GM12892 (cell line): ENCODE results near the gene SPACA7.

Experiments
- DNase-seq: peaks from one replicate; pipeline ENCODE4 v3.0.0; 2011; ENCODE audit not compliant: insufficient read length
- FAIRE-seq: peaks from 2 replicates; lab custom pipeline; 2011; peaks lifted over from hg19 to GRCh38; lab: Jason Lieb, UNC
- POLR2A ChIP-seq: IDR thresholded peaks from 2 replicates; pipeline ENCODE4 v1.6.1; 2011; ENCODE audit warnings: low read depth, low read length, control low read depth
- POLR2AphosphoS5 ChIP-seq: IDR thresholded peaks from 2 replicates; pipeline ENCODE4 v1.6.1; 2011; ENCODE audit warnings: low read depth, low read length, control low read depth
- TAF1 ChIP-seq: IDR thresholded peaks from 2 replicates; pipeline ENCODE4 v1.6.1; 2011; ENCODE audit warnings: low read depth, mild to moderate bottlenecking, control low read depth, low read length, borderline replicate concordance

The SPACA7 gene

GRCh38 chr13:112351825-112352224, 24.3 kb upstream of the SPACA7 start:
- DNase-seq = no peak
- no peak for FAIRE-seq
- TF ChIP-seq POLR2A (no peak), POLR2AphosphoS5 (no peak), TAF1 (no peak)

DNA sequence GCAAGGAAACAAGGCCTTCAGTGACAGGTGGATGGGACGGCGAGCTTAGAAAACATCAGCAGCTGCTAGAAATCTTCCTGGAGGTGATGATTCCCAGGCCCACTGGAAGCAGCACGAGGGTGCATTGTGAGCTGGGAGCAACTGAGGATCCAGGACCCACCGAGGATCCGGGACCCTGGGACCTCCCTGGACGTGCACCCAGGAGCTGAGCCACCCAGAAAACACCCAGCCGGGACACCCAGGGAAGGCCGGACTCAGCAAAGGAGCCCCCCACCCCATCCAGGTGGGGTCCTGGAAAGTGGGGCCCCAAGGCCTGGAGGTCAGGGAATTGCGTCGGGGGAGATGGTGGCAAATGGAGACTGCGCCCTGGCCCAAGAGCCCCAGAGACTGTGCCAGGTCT, 22.3 kb upstream of the SPACA7 start:
- DNase-seq (no peak), FAIRE-seq (no peak)
- TF ChIP-seq POLR2AphosphoS5 (no peak), POLR2A (no peak)

GRCh38 chr13:112354330-112355273, 21.6 kb upstream of the SPACA7 start:
- DNase-seq (no peak), FAIRE-seq (no peak)
- no peak for TF ChIP-seq TAF1
- no peak for TF ChIP-seq POLR2A
- TF ChIP-seq POLR2AphosphoS5 = no peak

GRCh38 chr13:112355274-112355838, 20.8 kb upstream of the SPACA7 start:
- no peak for FAIRE-seq
- TF ChIP-seq TAF1 (no peak), POLR2A (no peak), POLR2AphosphoS5 (no peak)
- no peak for DNase-seq

DNA sequence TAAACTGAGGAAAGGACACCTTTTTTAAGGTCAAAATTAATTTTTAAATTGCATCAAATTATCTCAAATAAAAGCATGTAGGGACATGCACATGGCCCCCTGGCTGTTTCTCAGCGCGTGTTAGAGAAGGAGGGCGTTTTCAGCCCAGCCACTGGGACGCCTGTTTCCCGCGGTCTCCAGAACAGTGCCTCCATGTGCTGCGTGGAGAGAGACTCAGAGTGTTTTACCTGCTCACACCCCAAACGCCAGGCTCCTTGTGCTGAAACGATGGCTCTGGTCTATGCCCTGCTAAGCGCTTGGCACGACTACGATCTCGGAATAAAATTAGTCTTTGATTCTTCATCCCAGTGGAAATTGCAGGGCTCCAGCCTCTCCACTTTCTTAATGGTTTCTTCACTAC, 20.0 kb upstream of the SPACA7 start:
- TF ChIP-seq POLR2A = no peak
- TF ChIP-seq POLR2AphosphoS5 = no peak
- TF ChIP-seq TAF1 = no peak
- no peak for DNase-seq
- no peak for FAIRE-seq

DNA sequence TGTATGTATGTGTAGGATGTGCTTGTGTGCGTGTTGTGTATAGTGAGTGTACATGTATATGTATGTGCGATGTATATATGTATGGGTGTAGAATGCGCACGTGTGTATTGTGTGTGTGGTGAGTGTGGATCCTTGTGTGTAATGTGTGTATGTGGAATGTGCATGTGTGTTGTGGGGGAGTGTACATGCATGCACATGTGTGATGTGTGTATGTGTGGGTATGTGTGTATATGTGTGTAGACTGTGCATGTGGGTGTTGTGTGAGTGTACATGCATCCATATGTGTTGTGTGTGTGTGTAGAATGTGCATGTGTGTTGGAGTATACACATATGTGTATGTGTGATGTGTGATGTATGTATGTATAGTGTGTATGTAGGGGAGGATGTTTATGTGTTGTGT, 18.0 kb upstream of the SPACA7 start:
- TF ChIP-seq TAF1 (no peak), POLR2A (no peak)
- FAIRE-seq = no peak
- no peak for DNase-seq

GRCh38 chr13:112362021-112362420, 14.1 kb upstream of the SPACA7 start:
- no peak for TF ChIP-seq TAF1
- no peak for TF ChIP-seq POLR2AphosphoS5
- TF ChIP-seq POLR2A = no peak
- FAIRE-seq (no peak), DNase-seq (no peak)

DNA sequence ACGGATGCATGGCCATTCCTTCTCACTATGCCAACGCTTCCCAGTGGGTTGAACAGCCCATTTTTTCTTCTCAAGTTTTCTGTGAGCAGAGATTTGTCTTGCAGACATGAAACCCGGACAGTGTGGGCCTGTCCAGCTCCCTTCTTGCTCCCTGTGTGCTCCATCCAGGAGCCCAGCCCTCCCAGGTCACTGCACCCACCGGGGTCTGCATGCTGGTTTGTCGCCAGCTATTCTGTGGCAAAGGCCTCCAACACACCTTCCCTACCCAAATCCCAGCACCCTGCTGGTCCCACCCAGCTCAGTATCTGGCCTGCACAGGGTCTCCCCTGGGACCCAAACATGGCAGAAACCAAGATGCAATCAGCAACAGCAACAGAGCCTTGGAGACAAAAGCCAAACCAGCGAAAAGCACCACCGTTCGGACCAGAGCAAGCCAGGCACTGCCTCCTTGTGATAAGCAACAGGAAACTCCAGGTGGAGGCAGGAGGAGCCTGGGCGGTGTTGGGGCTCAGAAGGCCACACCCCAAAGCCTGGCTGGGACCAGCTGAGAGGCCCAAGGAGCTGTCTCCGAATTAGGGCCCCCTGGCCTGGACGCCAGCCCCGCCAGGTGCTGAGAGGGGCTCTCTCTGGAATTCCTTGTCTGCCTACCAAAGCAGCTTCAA, 12.2 kb upstream of the SPACA7 start:
- no peak for DNase-seq
- TF ChIP-seq TAF1 (no peak), POLR2AphosphoS5 (no peak), POLR2A (no peak)
- no peak for FAIRE-seq

- TF ChIP-seq POLR2A (no peak), POLR2AphosphoS5 (no peak), TAF1 (no peak)
- no peak for DNase-seq
- no peak for FAIRE-seq
Observed at GRCh38 chr13:112366907-112367646, 9.1 kb upstream of the SPACA7 start.

DNA sequence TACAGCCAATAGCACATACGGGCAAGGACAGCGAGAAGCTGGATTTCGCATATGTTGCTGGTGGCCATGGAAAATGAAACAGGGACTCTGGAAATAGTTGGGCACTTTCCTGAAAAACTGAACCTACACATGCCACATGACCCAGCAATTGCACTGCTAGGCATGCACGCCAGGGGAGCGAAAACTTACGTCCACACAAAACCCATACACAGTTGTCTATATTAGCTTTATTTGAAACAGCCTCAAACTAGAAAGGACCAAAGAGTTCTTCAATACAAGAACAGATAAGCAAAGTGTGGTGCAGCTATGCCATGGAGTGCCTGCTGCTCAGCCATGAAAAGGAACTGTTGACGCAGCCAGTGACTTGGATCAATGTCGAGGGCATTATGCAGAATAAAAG, 7.3 kb upstream of the SPACA7 start:
- no peak for DNase-seq
- no peak for TF ChIP-seq TAF1
- TF ChIP-seq POLR2AphosphoS5 = no peak
- TF ChIP-seq POLR2A = no peak
- FAIRE-seq = no peak

GRCh38 chr13:112370311-112370710, 5.8 kb upstream of the SPACA7 start:
- DNase-seq = no peak
- FAIRE-seq = no peak
- no peak for TF ChIP-seq POLR2AphosphoS5
- TF ChIP-seq TAF1 = no peak
- no peak for TF ChIP-seq POLR2A

DNA sequence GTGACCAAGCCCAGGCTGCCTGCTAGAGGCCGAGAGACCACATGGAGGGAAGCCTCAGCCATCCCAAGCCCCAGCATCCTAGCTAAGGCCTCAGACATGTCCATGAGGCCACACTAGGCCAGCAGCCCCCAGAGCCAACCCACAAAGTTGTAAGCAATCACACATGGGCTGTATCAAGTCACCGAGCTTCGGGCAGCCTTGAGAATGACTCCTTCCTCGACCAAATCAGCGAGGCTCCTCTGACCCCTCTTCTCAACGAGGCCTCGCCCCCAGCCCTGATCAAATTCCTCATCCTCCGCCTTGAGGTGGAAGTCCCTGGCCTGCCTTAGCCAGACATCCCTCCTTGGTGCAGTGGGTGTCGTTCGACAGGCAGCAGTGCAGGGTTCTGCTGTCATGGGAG, 1.9 kb upstream of the SPACA7 start:
- DNase-seq = no peak
- TF ChIP-seq POLR2A (no peak), POLR2AphosphoS5 (no peak)
- FAIRE-seq = no peak
